NB4 (cell line): ENCODE results near the gene CORO2A.

ENCODE experiments used
- CTCF ChIP-seq: IDR thresholded peaks from one replicate; pipeline ENCODE4 v1.5.1; 2012; ENCODE audit warnings: low read depth, low read length
- MYC ChIP-seq: IDR thresholded peaks from 2 replicates; pipeline ENCODE4 v1.6.1; 2011; ENCODE audit warnings: low read depth, low read length
- POLR2A ChIP-seq: IDR thresholded peaks from 2 replicates; pipeline ENCODE4 v1.6.1; 2011; ENCODE audit warnings: mild to moderate bottlenecking; ENCODE audit not compliant: insufficient read length; ENCODE audit errors: extremely low read depth
- TF ChIP-seq, protein P1 (sequence below): IDR thresholded peaks from 2 replicates; pipeline ENCODE4 v1.6.1; 2011; ENCODE audit warnings: low read depth, low read length

- TF ChIP-seq POLR2A (no peak), CTCF (no peak), MYC (no peak; the same call in 1 of the 2 replicates)
- TF ChIP-seq, protein P1, sequence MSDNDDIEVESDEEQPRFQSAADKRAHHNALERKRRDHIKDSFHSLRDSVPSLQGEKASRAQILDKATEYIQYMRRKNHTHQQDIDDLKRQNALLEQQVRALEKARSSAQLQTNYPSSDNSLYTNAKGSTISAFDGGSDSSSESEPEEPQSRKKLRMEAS: 0 out of 2 replicates have a peak, but pooled peaks have one; percentile 7
These were observed 10.2 kb downstream of the CORO2A start for GRCh38 chr9:98182069-98182820.
